GM18870 (cell line): ENCODE results near the gene ZNF652.
"Not testable (repeated sequence)": the region's sequence is repeated elsewhere in the genome, so short reads cannot be mapped to it uniquely, and the experiment has no call there.

ENCODE experiments used
- ATAC-seq: cut with Tn5 transposase; IDR thresholded peaks from one replicate; pipeline ENCODE4 v1.9.1; 2021; ENCODE audit warnings: moderate library complexity; ENCODE audit not compliant: unreplicated experiment

ZNF652 gene

DNA sequence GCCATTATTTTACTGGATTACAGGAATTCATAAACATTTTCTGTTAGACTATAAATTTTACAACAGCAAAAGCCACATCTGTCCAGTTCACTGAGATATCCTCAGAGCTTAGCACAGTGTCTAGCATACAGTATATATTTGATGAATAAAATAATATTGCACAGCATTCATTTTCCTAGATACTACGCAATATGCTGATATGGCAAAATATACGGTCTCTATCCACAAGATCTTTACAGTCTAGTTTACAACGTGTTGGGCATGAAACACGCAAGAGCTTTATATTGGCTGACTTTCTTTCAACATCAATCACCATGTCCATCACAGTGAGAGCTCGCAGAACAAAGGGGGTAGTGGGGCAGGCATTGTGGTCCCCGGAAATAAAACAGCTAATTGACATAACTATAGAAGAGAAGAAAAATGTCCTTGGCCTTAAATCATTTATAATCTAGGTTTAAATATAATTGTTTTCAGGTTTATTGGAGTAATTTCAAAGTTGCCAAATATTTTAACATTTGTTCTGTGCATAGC lies 43.5 kb downstream of the ZNF652 start:
- ATAC-seq: no peak

DNA sequence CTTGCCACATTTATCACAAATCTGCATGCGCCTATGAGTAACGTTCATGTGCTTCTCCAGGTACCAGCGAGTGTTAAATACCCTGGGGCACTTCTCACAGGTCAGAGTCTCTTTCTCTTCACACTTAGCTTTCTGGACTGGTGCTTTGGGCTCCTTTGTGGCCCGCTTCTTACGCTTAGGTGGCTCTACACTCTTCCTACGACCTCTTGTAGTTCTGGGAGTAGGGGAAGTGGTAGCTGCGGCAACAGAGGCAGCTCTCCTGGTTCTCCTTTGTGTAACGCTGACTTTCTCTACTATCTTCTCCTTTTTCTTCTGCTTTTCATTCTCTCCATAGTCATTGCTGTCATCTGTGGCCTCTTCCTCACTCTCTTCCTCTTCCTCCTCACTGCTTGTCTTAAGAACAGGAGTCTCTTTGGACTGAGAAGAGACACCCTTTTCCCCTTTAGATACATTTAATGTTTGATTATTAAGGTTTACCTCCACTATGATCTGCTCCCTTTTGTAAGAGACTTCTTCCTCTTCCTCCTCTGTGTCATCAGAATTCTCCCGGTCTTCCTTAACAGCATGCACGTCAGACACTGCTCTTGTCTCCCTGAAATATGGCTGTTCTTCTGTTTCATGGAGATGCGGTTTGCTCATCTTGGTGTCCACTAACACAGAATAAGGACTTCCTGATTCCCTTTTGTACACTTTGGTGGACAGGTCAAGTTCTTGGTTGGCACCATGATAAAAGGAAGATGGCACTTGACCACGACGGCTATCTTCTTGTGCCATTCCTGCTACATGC lies 45.0 kb downstream of the ZNF652 start:
- ATAC-seq: no peak

GRCh38 chr17:49316258-49316570 lies 45.8 kb downstream of the ZNF652 start:
- peak; percentile 15 for ATAC-seq

- peak; percentile 58 for ATAC-seq
Observed at GRCh38 chr17:49315551-49316257, 46.3 kb downstream of the ZNF652 start.

- ATAC-seq: no peak
Observed at GRCh38 chr17:49312722-49313121, 49.3 kb downstream of the ZNF652 start.

DNA sequence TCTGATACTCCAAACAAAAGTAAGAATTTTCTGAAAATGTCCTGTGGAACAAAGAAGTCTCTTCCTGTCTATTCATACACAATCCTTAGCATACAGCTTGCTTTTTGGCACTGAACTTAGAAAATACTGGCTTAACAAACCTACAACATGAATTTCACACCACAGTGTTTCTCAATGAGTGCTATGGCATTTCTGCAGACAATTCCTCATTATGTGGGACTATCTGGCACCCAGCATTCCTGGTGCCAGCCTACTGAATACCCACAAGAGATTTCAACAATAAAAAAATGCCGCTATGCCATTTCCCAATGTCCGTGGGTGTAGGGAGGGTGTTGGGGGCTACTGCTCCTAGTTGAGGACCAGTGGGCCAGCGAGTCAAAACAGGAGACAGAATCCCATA lies 62.1 kb downstream of the ZNF652 start:
- ATAC-seq: no peak

GRCh38 chr17:49298371-49298976 lies 63.6 kb downstream of the ZNF652 start:
- no peak for ATAC-seq

DNA sequence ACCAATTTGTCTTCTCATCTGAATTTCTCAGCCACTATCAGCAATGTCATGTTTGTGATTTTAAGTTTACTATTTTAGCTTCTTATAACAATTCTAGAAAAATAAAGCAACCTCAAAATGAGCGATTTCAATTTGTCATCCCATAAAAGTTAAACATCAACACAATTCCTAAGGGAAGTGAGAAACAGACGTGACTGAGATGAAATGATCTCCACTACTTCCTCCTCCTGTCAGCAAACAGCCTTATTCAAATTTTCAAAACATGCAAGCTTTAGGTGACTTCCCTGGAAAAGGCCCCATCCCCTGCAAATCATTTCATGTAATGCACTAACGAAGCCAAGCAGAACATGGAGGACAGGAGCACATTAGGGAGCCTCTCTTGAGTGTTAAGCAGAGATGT lies 64.9 kb downstream of the ZNF652 start:
- no peak for ATAC-seq

DNA sequence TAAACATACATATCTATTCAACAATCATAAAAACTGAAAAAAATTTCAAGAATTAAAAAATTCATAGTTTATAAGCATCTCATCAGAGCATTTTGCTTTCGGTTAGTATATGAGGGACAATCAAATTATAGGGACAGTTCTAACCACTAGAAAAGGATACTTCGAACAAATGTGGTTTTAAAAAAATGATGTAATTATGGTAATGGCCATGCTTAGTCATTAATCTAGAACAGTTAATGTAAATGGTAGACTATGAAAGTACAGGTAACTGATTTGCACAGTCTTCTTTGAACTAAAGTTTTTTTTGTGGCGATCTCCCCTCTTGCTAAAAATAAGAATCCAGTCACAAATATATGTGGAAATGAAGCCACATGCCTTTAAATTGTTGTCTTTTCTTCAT lies 67.9 kb downstream of the ZNF652 start:
- no peak for ATAC-seq

DNA sequence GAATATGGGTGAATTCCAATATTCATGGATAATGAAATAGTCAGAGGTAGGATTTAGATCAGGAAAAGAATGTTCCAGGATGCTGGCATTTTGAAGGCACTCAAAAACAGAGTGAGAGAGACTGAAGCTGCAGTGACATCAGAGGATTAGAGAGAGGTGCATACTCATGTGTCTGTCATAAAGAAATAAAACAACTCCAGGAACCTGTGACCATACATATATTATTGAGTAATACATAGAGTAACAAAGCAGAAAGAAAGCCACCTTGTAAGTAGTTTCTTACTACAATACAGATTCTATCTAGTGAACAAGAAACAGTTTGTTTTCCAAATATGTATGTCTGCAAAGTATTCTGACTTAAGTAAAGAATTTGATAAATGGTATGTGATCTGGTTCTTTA lies 69.1 kb downstream of the ZNF652 start:
- no peak for ATAC-seq

DNA sequence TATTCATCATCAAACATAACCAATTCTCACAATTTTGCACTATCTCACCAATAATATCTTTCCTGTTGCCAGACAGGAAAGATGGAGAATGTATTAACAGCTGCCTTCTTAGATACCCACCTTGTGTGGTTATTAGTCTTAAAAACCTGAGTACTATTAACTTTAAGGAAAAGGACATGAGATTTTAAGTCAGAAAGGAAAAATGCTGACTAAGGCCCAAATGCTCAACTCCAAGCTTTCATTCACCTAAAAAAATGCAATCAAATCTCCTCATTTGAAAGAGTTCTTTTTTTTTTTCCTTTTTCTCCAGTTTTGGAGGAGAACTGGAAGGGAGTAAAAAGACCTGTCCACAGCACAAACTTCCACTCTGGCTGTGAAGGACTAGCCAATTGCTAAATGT lies 70.1 kb downstream of the ZNF652 start:
- no peak for ATAC-seq

GRCh38 chr17:49290690-49291359 lies 71.2 kb downstream of the ZNF652 start:
- no peak for ATAC-seq

DNA sequence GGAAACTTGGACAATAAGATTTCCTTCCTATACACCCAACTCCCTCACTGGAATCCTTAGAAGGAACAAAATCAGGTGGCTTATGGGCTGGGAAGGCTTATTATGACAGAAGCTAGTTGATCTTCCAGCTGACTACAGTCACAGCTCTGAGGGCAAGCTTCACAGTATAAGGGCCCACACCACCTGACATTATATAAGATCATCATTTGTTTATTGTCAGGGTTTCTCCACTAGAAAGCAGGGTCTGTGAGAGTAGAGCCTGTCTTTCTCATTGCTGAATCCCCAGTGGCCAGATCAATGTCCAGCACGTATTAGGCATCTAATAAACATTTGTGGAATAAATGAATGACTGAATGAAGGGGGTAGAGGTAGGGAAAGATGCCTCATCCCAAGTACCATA lies 73.7 kb downstream of the ZNF652 start:
- no peak for ATAC-seq

DNA sequence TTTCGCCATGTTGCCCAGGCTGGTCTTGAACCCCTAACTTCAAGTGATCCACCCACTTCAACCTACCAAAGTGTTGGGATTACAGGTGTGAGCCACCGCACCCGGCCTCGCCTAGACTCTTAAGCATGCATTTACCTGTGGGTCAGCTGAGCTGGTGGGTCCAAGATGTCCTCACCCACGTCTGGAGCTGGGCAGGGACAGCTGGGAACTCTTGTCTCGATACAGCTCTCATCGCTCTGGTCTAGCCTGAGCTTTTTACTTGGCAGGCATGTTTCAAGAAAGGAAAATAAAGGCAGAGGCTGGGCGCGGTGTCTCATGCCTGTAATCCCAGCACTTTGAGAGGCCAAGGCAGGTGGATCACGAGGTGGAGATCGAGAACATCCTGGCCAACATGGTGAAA lies 74.6 kb downstream of the ZNF652 start:
- ATAC-seq: no peak

- not testable (repeated sequence) for ATAC-seq
Observed at GRCh38 chr17:49286261-49286973, 75.6 kb downstream of the ZNF652 start.

DNA sequence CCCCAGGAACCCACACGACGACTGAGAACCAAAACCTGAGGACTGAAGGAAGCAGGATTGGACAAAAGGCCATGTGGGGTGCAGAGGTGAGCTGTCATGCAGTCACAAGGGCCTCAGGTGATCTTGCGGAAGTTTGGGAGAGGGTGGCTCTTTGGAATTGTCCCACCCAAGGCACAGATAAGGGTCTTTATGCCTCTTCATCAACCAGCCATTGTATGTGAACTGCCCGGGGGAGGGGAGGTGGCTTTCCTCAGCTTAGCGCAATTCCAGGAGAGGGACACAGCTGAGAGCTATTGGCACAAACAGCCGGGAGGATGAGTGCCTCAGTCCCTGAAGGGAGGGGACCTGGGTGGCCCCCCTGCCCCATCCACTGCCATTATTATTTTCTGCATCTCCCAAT lies 76.3 kb downstream of the ZNF652 start:
- no peak for ATAC-seq

DNA sequence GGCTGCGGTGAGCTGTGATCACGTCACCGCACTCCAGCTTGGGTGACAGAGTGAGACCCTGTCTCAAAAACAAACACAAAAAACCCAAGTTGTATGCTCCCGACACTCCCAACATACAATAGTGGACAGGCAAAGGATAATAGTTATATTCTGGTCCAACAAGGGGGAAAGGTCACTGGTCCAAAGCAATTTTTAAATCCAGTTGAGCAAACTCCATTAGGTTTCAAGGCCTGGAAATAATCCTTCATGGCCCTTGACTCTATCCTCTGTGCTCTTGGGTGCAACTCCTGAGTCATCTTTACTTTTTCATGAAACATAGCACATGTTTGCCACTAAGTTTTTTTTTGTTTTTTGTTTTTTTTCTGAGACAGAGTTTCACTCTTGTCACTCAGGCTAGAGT lies 81.1 kb downstream of the ZNF652 start:
- ATAC-seq: no peak

DNA sequence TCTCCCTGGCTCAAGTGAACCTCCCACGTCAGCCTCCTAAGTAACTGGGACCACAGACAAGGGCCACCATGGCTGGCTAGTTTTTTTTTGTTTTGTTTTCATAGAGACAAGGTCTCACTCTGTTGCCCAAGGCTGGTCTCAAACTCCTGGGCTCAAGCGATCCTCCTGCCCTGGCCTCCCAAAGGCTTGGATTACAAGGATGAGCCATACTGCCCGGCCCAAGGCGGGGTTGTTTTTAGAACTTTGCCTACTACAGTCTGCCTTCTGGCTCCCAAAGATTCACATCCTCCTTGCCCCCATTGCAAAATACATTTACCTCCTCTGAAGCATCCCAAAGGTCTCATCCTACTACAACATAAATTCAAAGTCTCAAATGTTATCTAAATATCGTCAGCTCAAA lies 82.0 kb downstream of the ZNF652 start:
- ATAC-seq: no peak

- not testable (repeated sequence) for ATAC-seq
Observed at GRCh38 chr17:49279263-49280015, 82.6 kb downstream of the ZNF652 start.

DNA sequence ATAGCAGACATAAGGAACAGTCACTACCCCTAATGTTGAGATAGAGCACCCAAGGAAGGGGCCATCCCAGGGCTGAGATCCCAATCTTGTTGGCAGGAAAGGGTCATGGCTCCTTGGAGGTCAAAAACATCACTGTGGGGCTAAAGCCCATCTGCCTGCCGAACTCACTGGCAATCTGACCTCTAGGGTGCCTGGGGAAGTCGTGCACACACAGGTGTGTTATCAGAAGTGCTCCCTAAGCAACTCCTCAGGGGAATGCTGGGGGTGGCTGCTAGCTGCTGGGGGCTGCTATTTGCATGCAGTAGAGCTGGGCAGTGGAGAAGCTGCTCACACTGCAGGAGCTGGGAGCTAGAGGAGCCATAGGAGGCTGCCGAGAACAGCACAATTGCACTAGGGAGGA lies 84.0 kb downstream of the ZNF652 start:
- no peak for ATAC-seq
